ENCODE measurements around the gene TCP11L2. TPM values are rescaled to one million over a fixed set of nuclear protein-coding genes. Genes with fewer than 3 reads are reported as not detected.
A peak's percentile ranks its signal among the peaks of the same experiment; 100 is the strongest.
"Not testable (repeated sequence)": the region's sequence is repeated elsewhere in the genome, so short reads cannot be mapped to it uniquely, and the experiment has no call there.

TCP11L2 gene
- total and polyA plus RNA-seq, 4 experiments from 2014 or later = 21.7 to 186 (median 110) TPM

- H3K4me1 Mint-ChIP-seq = peaks cover 0 to 5% (median 2%) of the 10 kb centered on the region in 4 donors
- H3K4me3 Mint-ChIP-seq = no peak overlapping the region
- peaks cover 3 to 4% of the 10 kb centered on the region in 2 donors for H3K36me3 Mint-ChIP-seq
- Histone ChIP-seq H3K4me3 (ENCODE audit: low read length in 2 of 2) (no peak overlapping the region), H3K4me1 (ENCODE audit: insufficient read depth, low read length) (no peaks in the 10 kb centered on the region), H3K27me3 (ENCODE audit: insufficient read depth, low read length) (no peaks in the 10 kb centered on the region), H3K27ac (ENCODE audit: low read depth, low read length) (no peak overlapping the region), H3K36me3 (ENCODE audit: insufficient read depth, low read length) (no peaks in the 10 kb centered on the region), H3K9me3 (ENCODE audit: control insufficient read depth in 1 of 2, low read length in 2 of 2) (peaks cover 6 to 7% of the 10 kb centered on the region in 2 donors)
- ChIA-PET POLR2A (ENCODE audit: partially characterized antibody) (interaction anchor here (0.7 to 8.2 kb wide), 6 partner anchors 13 to 59 kb away, joined by 3 to 100 read pairs (median 6); partner anchors contain the start of gene TCP11L2), CTCF (ENCODE audit: partially characterized antibody) (interaction anchor here (0.6 to 9.8 kb wide), 25 partner anchors 9 to 76 kb away, joined by 3 to 245 read pairs (median 4); no protein-coding TSS in a partner anchor)
- peaks cover 3 to 20% (median 7%) of the 10 kb centered on the region in 8 donors for H3K9me3 Mint-ChIP-seq
- H3K27ac Mint-ChIP-seq = peak overlapping the region in 4 of 7 donors; percentile 19 to 76 (median 28)
- peaks cover 0 to 11% of the 10 kb centered on the region in 2 donors for H3K27me3 Mint-ChIP-seq
- peak; percentile 41 to 60 (median 59) for DNase-seq
- intact Hi-C loops (cut with micrococcal nuclease) = loop anchor here (1.0 kb wide), 3 partner anchors 19 to 55 kb away; partner anchors contain the start of gene CKAP4
Measured at GRCh38 chr12:106282457-106283097, 20.0 kb upstream of the TCP11L2 start.

DNA sequence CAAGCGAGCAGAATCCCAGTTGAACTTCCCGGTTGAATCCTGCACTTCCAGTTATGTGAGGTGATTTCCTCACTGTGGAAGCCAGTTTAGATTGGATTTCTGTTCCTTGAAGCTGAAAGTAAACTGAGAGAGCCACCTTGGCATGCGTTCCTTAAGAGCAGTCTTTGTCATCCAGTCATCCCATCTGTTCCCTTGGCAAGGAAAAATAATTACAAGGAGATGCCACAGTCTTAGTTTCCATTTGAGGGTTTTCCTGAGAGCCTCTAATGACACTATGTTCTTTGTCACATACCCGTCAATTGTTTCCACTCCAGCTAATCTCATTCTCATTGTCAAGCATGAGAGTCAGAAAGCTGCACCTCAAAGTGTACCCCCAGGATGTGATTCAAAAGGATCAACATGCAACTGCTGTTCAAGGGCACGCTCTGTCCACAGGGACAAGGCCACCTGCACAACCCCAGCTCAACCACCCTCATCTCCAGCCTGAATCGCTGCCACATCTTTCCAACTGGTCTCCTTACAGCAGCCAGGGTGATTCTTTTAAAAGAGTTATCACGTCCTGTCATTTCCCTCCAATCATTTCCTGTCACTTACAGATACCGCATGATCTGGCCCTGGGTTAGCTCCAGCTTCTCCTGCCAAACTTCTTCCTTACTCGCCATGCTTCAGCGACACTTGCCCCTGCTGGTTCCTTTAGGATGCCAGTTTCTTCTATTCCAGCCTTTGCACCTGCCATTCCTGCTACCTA lies 18.0 kb upstream of the TCP11L2 start:
- H3K4me1 Mint-ChIP-seq = peaks cover 0 to 5% (median 2%) of the 10 kb centered on the region in 4 donors
- Histone ChIP-seq H3K4me3 (ENCODE audit: low read length in 2 of 2) (no peak overlapping the region), H3K27me3 (ENCODE audit: insufficient read depth, low read length) (no peaks in the 10 kb centered on the region), H3K27ac (ENCODE audit: low read depth, low read length) (no peak overlapping the region), H3K4me1 (ENCODE audit: insufficient read depth, low read length) (no peaks in the 10 kb centered on the region), H3K9me3 (ENCODE audit: control insufficient read depth in 1 of 2, low read length in 2 of 2) (peaks cover 6 to 7% of the 10 kb centered on the region in 2 donors), H3K36me3 (ENCODE audit: insufficient read depth, low read length) (no peaks in the 10 kb centered on the region)
- peaks cover 3 to 20% (median 7%) of the 10 kb centered on the region in 8 donors for H3K9me3 Mint-ChIP-seq
- intact Hi-C loops (cut with micrococcal nuclease) = no loop called here
- H3K27ac Mint-ChIP-seq = peak overlapping the region in 2 of 7 donors; percentile 31 to 36
- ChIA-PET CTCF (ENCODE audit: partially characterized antibody) (interaction anchor here (0.7 to 9.8 kb wide), 8 partner anchors 9 to 73 kb away, joined by 3 to 245 read pairs (median 6); partner anchors contain the start of gene POLR3B), POLR2A (ENCODE audit: partially characterized antibody) (interaction anchor here (1.3 to 8.2 kb wide), 4 partner anchors 9 to 57 kb away, joined by 3 to 100 read pairs (median 14); partner anchors contain the start of genes CKAP4 and TCP11L2)
- H3K27me3 Mint-ChIP-seq = peaks cover 0 to 11% of the 10 kb centered on the region in 2 donors
- H3K4me3 Mint-ChIP-seq = no peak overlapping the region
- no peak for DNase-seq
- H3K36me3 Mint-ChIP-seq = peaks cover 3 to 4% of the 10 kb centered on the region in 2 donors

DNA sequence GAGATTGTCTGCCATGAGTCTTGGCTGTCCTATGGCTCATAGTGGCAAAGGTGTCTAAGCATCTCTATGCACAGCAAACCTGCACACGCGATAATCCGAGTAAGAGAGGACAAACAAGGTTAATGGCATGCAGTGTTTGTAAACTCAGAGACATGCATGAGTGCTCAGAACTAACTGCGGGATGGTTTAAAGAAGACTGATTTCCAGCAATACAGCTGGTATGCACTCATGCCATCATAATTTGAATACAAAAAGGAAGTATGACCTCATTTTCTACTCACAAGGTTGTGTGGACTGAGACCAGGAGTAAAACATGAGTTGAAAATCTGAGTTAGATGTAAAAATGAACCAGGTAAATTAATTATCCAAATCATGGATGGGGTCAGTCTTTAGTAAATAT lies 16.6 kb upstream of the TCP11L2 start:
- no peaks in the 10 kb centered on the region for H3K36me3 ChIP-seq (ENCODE audit: insufficient read depth, low read length)
- CTCF ChIA-PET (ENCODE audit: partially characterized antibody) = interaction anchor here (0.9 to 9.8 kb wide), 4 partner anchors 10 to 60 kb away, joined by 3 to 245 read pairs (median 4); no protein-coding TSS in a partner anchor
- Mint-ChIP-seq H3K9me3 (peaks cover 3 to 18% (median 7%) of the 10 kb centered on the region in 8 donors), H3K36me3 (peaks cover 3 to 4% of the 10 kb centered on the region in 2 donors), H3K27ac (no peak overlapping the region), H3K4me1 (peaks cover 0 to 5% (median 2%) of the 10 kb centered on the region in 4 donors), H3K4me3 (no peak overlapping the region), H3K27me3 (peaks cover 0 to 11% of the 10 kb centered on the region in 2 donors)
- POLR2A ChIA-PET (ENCODE audit: partially characterized antibody) = interaction anchor here (8.2 kb wide), 1 partner anchor 17 kb away, joined by 100 read pairs; the partner anchor contains the start of gene TCP11L2
- peaks cover 6 to 7% of the 10 kb centered on the region in 2 donors for H3K9me3 ChIP-seq (ENCODE audit: control insufficient read depth in 1 of 2, low read length in 2 of 2)
- H3K27ac ChIP-seq (ENCODE audit: low read depth, low read length) = no peak overlapping the region
- H3K27me3 ChIP-seq (ENCODE audit: insufficient read depth, low read length) = no peaks in the 10 kb centered on the region
- intact Hi-C loops (cut with micrococcal nuclease) = no loop called here
- no peak overlapping the region for H3K4me3 ChIP-seq (ENCODE audit: low read length in 2 of 2)
- no peak for DNase-seq
- no peaks in the 10 kb centered on the region for H3K4me1 ChIP-seq (ENCODE audit: insufficient read depth, low read length)

- H3K27ac Mint-ChIP-seq; H3K4me3 Mint-ChIP-seq; H3K27me3 ChIP-seq (ENCODE audit: insufficient read depth, low read length); H3K36me3 ChIP-seq (ENCODE audit: insufficient read depth, low read length); DNase-seq; H3K36me3 Mint-ChIP-seq; H3K4me3 ChIP-seq (ENCODE audit: low read length in 2 of 2); H3K4me1 ChIP-seq (ENCODE audit: insufficient read depth, low read length); H3K27ac ChIP-seq (ENCODE audit: low read depth, low read length); intact Hi-C loops (cut with micrococcal nuclease); H3K4me1 Mint-ChIP-seq; H3K9me3 ChIP-seq (ENCODE audit: control insufficient read depth in 1 of 2, low read length in 2 of 2): not testable (repeated sequence)
- H3K27me3 Mint-ChIP-seq = peaks cover 0 to 11% of the 10 kb centered on the region in 2 donors
- POLR2A ChIA-PET (ENCODE audit: partially characterized antibody) = interaction anchor here (8.2 kb wide), 1 partner anchor 17 kb away, joined by 100 read pairs; the partner anchor contains the start of gene TCP11L2
- CTCF ChIA-PET (ENCODE audit: partially characterized antibody) = interaction anchor here (9.8 kb wide), 1 partner anchor 60 kb away, joined by 245 read pairs; no protein-coding TSS in a partner anchor
- H3K9me3 Mint-ChIP-seq = peaks cover 3 to 14% (median 6%) of the 10 kb centered on the region in 8 donors
Measured at GRCh38 chr12:106286576-106287162, 15.9 kb upstream of the TCP11L2 start.

DNA sequence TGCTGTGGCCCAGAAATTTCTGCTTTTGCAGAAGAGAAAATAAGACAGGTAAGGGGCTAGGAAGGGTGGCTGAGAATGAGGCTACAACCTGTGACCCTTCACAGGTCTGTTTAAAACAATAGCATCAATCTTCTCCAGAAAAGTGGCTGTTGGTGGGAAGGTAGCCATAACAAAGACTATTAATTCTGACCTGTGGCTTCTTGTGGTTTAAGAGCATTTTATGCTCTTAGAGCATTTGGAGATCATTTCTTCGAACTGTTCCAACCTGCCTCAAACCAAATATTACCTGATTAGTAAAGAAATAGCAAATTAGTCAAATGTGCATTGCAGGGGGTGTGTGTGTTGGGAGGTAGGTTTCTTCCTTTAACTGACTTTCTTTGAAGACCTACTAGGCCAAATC lies 15.2 kb upstream of the TCP11L2 start:
- peaks cover 0 to 2% (median 1%) of the 10 kb centered on the region in 4 donors for H3K4me1 Mint-ChIP-seq
- ChIA-PET POLR2A (ENCODE audit: partially characterized antibody) (no interaction called here), CTCF (ENCODE audit: partially characterized antibody) (no interaction called here)
- peaks cover under 1 to 7% (median 1%) of the 10 kb centered on the region in 8 donors for H3K9me3 Mint-ChIP-seq
- H3K4me3 Mint-ChIP-seq = no peak overlapping the region
- H3K27ac Mint-ChIP-seq = no peak overlapping the region
- Histone ChIP-seq H3K4me1 (ENCODE audit: insufficient read depth, low read length) (no peaks in the 10 kb centered on the region), H3K4me3 (ENCODE audit: low read length in 2 of 2) (no peak overlapping the region), H3K27me3 (ENCODE audit: insufficient read depth, low read length) (no peaks in the 10 kb centered on the region), H3K27ac (ENCODE audit: low read depth, low read length) (no peak overlapping the region), H3K36me3 (ENCODE audit: insufficient read depth, low read length) (no peaks in the 10 kb centered on the region), H3K9me3 (ENCODE audit: control insufficient read depth in 1 of 2, low read length in 2 of 2) (peaks cover 0 to under 1% of the 10 kb centered on the region in 2 donors)
- peaks cover under 1 to 1% of the 10 kb centered on the region in 2 donors for H3K36me3 Mint-ChIP-seq
- intact Hi-C loops (cut with micrococcal nuclease) = no loop called here
- no peak for DNase-seq
- H3K27me3 Mint-ChIP-seq = peaks cover 0 to 11% of the 10 kb centered on the region in 2 donors

DNA sequence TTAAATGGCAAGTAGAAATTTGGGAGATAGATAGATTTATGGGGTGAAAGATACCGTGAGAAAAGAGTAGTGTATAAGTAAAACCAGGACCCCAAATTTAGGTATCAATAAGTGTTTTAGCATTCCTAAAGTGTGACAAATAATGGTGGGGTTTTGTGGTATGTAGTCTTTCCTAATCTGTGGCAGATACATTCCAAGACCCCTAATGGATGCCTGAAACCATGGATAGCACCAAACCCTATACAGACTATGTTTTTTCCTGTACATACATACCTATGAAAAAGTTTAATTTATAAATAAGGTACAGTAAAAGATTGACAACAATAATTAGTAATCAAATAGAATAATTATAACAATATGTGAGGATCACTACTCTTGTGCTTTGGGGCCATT lies 14.4 kb upstream of the TCP11L2 start:
- Histone ChIP-seq H3K4me3 (ENCODE audit: low read length in 2 of 2) (no peak overlapping the region), H3K36me3 (ENCODE audit: insufficient read depth, low read length) (no peaks in the 10 kb centered on the region), H3K9me3 (ENCODE audit: control insufficient read depth in 1 of 2, low read length in 2 of 2) (no peaks in the 10 kb centered on the region), H3K27ac (ENCODE audit: low read depth, low read length) (no peak overlapping the region), H3K4me1 (ENCODE audit: insufficient read depth, low read length) (no peaks in the 10 kb centered on the region), H3K27me3 (ENCODE audit: insufficient read depth, low read length) (no peaks in the 10 kb centered on the region)
- no peaks in the 10 kb centered on the region for H3K36me3 Mint-ChIP-seq
- H3K4me1 Mint-ChIP-seq = no peaks in the 10 kb centered on the region
- peaks cover 0 to 11% of the 10 kb centered on the region in 2 donors for H3K27me3 Mint-ChIP-seq
- intact Hi-C loops (cut with micrococcal nuclease) = no loop called here
- POLR2A ChIA-PET (ENCODE audit: partially characterized antibody) = no interaction called here
- CTCF ChIA-PET (ENCODE audit: partially characterized antibody) = interaction anchor here (1.5 kb wide), 1 partner anchor 64 kb away, joined by 5 read pairs; no protein-coding TSS in a partner anchor
- H3K4me3 Mint-ChIP-seq = no peak overlapping the region
- no peak overlapping the region for H3K27ac Mint-ChIP-seq
- DNase-seq = no peak
- H3K9me3 Mint-ChIP-seq = peaks cover 0 to 1% (median 0%) of the 10 kb centered on the region in 8 donors

Measured in CD4-positive, alpha-beta memory T cell (primary cell).